GM19240 (cell line): ENCODE results near the gene VCAN.
"Not testable (repeated sequence)": the region's sequence is repeated elsewhere in the genome, so short reads cannot be mapped to it uniquely, and the experiment has no call there.

Source experiments
- DNase-seq: peaks from one replicate; pipeline ENCODE4 v3.0.0; 2011; ENCODE audit warnings: low spot score; ENCODE audit not compliant: insufficient read length

The VCAN gene

DNA sequence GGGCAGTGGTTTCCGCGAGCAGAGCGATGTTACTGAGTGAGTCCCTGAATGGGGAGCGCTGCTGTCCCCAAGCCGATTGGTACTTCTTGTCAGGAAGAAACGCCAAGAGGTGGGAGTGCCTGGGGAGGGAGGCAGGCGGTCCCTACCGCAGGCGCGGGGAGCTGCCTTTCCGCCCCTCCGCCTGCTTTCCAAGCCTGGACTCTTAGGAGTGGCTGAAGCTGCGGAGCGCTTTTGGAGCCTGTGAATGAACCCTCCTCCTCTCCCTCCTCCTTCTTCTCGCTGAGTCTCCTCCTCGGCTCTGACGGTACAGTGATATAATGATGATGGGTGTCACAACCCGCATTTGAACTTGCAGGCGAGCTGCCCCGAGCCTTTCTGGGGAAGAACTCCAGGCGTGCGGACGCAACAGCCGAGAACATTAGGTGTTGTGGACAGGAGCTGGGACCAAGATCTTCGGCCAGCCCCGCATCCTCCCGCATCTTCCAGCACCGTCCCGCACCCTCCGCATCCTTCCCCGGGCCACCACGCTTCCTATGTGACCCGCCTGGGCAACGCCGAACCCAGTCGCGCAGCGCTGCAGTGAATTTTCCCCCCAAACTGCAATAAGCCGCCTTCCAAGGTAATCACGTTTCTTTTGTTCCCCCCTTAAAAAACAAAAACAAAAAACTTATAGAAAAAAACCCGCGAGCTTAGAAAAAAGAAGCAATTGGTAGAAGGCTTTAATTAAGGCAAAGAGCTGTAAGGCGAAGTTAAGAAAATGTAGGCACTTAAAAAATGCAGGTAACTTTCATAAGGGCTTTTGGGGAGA is at the start of gene VCAN:
Gene VCAN (plus strand): TSS at position 340 of the 808 bp plus-strand sequence. CDS start 11,775 bp downstream, outside the sequence.
- DNase-seq: no peak

DNA sequence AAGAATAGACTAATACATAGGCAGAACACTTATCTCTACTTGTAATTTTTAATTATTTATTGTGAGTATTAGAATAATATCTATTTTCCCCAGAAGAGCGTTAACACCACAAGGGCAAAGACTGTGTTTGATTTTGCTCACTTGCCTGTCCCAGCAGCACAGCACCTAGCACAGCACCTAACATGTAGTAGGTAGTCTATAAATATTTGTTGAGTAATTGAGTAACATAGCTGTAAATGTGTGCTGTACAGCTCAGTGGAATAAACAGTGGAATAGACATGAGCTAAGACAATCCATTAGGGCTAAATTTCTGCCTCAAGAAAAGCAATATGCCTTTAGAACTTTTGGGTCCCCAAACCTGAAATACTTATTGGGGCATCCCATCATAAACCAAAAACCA is 49.3 kb upstream of the VCAN start:
- no peak for DNase-seq

- no peak for DNase-seq
These were observed 44.7 kb upstream of the VCAN start for GRCh38 chr5:83426855-83427254.

- no peak for DNase-seq
These were observed 43.4 kb upstream of the VCAN start for GRCh38 chr5:83428126-83428525.

DNA sequence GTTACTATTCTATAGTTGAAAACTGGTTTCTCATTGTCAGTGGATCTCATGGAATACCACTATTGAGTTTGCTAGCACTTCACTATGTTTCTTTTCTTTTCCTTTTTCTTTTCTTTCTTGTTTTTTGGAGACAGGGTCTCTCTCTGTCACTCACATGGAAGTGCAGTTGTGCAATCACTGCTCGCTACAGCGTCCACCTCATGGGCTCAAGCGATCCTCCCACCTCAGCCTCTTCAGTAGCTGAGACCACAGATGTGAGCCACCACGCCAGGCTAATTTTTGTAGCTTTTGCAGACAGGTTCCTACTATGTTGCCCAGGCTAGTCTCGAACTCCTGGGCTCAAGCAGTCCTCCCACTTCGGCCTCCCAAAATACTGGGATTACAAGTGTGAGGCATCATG is 42.7 kb upstream of the VCAN start:
- DNase-seq: no peak

DNA sequence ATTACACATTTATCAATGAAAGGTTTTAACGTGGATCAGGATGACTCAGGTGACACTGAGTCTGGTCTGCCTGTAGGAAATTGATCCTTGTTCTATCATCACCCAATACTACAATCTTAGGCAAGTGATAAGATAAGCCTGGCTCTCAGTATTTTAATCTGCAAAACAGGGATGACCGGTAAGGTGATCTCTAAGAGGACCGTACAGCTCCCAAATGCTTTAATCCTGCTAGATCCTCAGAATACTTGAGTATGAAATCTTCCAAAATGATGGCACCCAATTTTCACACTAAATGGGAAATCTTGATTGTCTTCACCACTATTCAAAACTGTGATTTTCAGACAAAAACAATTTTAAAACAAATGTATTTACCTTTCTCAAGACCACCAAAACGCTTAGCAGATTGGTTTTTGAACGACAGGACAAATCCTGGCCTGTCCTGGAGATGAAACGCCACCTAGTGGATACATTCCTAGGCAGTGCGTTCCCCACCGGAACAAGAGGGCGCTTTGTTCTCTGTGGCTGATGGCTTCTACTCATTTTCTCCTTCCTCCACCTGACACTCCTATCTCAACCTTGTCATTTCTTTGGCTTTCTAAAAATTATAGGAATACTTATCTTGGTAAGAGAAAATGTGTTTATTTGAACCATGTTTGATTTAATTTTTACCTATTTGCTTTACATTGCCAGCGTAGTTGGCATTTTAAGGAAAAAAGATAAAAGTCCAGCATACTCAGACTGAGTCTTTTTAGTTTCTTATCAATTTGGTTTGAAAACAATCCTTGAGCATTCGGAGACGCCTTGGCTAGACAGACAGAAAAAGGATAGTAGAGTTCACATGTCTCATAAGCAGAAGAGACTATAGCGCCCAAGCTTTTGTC is 41.2 kb upstream of the VCAN start:
- peak; percentile 11 for DNase-seq

- no peak for DNase-seq
These were observed 37.7 kb upstream of the VCAN start for GRCh38 chr5:83433891-83434290.

DNA sequence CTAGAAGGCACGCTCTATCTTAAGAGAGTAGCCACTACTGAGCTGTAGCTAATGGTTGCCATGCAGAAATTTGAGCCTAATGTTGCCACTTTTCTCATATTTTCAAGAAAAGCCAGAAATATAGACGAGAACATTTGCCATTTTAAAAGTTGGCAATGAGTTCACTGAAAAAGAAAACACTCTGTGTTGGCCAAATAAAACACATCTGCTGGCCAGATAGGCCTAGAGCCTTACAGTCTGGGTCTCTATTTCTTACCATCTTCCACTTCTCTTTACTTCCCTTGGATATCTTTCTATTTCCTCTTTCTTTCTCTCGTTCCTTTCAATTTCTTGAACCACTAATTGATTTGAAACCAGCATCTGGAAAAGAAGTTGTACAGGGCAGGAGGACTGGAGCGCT is 36.6 kb upstream of the VCAN start:
- DNase-seq: no peak

GRCh38 chr5:83436276-83436675 is 35.3 kb upstream of the VCAN start:
- no peak for DNase-seq

DNA sequence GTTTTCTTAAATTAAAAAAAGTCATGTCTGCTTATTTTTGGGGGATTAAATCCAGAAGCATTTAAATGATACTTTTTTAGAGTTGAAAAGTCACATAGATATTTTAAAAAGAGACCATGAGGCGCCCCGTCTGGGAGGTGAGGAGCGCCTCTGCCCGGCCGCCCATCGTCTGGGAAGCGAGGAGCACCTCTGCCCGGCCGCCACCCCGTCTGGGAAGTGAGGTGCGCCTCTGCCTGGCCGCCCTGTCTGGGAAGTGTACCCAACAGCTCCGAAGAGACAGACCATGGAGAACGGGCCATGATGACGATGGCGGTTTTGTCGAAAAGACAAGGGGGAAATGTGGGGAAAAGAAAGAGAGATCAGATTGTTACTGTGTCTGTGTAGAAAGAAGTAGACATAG is 33.8 kb upstream of the VCAN start:
- not testable (repeated sequence) for DNase-seq

- no peak for DNase-seq
These were observed 30.7 kb upstream of the VCAN start for GRCh38 chr5:83440826-83441225.

- peak; percentile 1 for DNase-seq
These were observed 29.8 kb upstream of the VCAN start for GRCh38 chr5:83441747-83442146.

DNA sequence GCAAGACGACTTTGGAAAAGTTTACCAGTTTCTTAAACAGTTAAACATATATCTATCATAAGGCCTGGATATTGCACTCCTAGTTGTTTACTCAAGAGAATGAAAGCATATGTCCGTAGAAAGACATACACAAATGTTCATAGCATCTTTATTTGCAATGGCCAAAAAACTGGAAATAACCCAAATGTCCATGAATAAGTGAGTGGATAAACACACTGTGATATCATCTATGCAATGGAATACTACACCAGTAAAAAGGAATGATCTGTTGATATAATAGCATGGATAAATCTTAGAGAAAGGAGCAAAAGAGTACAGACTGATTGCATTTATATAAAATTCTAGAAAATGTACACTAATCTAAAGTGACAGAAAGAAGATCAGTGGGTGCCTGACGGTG is 28.0 kb upstream of the VCAN start:
- DNase-seq: no peak

DNA sequence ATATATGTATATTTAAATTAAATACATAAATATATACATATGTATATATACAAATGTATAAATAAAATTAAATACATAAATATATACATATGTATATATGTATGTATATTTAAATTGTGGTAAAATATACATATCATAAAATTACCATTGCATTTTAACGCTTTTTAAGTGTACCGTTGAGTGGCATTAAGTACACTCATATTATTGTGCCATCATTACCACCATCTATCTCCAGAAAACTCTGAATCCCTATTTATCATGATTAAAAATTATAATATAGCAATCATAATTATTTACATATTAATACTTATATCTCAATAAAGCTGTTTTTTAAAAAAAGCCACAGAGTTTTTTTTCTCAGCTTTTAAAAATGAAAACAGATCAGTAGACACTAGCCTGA is 27.1 kb upstream of the VCAN start:
- DNase-seq: no peak

- no peak for DNase-seq
These were observed 25.1 kb upstream of the VCAN start for GRCh38 chr5:83446253-83446947.

DNA sequence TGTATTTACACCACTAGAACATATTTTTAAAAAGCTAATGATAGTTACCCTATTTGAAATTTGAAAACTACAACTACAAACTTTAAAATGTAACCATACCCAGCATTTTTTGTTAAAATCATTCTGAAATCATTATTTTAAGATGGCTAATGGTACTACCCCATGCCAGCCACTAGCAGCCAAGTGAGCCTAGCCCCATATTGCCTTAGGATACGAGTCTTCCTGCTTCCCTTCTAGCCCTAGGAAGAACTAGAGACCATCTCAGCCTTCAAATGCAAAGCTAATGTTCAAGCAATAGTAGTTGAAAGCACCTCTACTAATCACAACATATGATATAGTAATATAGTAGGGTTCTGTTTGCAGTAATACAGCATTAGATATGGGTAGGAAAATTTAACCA is 24.0 kb upstream of the VCAN start:
- no peak for DNase-seq

- DNase-seq: no peak
These were observed 21.2 kb upstream of the VCAN start for GRCh38 chr5:83450183-83450966.

GRCh38 chr5:83450967-83451248 is 20.6 kb upstream of the VCAN start:
- no peak for DNase-seq

DNA sequence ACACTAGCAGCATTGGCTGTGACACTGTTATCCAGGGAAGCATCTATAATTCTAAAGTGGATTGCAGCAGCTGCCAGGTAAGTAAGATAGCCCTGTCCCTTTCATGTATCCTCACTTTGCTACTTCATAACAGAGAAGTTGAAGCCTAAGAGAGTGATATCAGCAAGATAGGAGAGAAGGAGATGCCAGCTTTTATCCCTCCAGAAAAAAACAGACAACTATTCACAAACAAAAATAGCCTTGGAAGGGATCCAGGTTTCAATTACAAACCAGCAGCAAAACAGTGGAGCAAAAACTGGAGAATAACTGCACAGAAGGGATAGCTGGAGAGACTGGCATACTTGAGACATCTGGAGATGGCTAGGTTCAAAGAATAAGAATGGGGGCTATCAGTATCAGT is 19.6 kb upstream of the VCAN start:
- DNase-seq: no peak

DNA sequence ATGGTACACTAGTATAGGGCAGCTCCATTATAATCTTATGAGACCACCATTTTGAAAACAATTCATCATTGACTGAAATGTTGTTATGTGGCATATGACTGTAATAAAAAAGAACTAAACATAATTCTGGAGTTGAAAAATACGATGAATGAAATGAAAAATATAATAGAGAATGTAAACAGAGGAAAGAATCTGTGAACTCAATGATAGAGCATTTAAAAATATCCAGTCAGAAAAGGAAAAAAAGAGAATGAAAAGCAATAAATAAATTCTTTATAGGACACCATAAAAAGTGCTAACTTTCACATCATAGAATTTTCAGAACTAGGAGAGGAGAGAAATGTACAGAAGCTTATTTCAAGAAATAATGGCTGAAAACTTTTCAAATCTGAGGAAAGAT is 17.6 kb upstream of the VCAN start:
- no peak for DNase-seq

- no peak for DNase-seq
These were observed 7.3 kb upstream of the VCAN start for GRCh38 chr5:83464261-83464660.
